Middle frontal gyrus (tissue), 1 donor: Measurements from ENCODE around the gene GAA.
"Not testable (repeated sequence)": the region's sequence is repeated elsewhere in the genome, so short reads cannot be mapped to it uniquely, and the experiment has no call there.

Experiments
- DNase-seq: peaks from one replicate; pipeline ENCODE4 v3.0.0-alpha.2; 2015; ENCODE audit warnings: low spot score; ENCODE audit errors: extremely low spot score

GAA gene

DNA sequence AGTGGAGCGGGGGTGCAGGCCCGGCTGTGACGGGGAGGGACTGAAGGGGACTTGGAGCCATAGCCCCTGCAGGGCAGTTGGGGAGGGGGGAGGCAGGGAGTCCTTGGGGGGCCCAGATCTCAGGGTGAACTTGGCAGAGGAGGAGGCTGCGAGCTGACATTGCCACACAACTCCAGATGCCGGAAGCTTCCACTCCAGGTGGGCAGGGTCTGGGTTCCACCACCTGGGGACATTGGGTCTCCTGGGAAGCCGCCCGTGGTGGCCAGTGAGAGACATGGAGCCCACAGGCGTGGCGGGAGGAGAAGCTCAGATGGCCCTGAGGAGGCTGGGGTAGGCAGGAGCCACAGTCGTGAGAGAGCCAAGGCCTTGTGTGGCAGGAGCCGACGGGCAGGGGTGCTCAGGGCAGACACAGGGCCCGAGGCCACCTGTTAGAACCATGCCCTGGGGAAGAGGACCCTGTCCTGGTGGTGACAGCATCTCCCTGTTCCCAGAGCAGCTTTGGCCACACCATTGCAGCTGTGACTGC is 18.2 kb upstream of the GAA start:
- no peak for DNase-seq

DNA sequence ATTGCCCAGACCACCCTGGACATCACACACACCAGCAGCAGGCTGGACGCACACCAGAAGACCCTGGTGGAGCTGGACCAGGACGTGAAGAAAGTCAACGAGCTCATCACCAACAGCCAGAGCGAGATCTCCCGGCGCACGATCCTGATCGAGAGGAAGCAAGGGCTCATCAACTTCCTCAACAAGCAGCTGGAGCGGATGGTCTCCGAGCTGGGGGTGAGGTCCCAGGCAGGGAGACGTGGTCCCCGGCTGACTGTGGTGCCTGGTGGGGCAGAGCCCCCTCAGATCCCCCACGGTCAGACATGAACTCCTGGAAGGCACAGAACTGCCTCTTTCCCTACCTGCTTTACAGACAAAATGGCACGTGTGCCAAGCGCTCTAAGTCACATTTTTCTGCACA is 16.6 kb upstream of the GAA start:
- DNase-seq: no peak

DNA sequence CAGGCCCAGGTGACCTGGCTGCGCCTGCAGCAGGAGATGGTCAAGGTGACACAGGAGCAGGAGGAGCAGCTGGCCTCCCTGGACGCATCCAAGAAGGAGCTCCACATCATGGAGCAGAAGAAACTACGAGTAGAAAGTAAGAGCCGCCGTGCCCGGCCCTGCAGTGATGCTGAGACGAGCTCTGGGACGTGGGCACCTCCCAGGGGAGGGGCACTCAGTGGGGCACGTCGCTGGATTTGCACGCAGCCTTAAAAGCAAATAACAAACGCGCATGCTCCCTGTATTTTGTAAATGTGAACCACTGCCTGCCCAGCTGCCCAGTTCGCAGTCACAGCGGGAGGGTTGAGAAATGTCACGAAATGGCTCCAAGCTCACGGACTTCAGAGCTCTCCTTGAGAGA is 15.3 kb upstream of the GAA start:
- DNase-seq: no peak

DNA sequence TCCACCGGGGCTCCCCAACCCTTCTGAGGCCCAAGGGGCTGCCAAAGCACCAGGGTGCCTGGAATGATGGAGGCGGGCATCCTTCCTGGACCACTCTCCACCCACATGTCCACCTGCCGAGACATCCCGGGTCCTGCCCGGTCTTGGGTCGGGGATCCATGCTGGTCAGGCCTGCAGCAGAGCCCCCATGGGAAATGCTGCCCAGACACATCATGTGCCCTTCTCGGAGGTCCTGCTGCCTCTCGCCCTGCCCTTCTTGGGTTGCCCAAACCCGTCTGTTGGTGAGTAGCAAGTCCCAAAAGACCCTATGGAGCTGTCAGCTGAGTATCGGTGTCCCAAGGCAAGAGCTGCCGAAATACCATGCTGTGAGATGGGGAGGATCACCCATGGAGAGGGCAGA is 14.8 kb upstream of the GAA start:
- no peak for DNase-seq

DNA sequence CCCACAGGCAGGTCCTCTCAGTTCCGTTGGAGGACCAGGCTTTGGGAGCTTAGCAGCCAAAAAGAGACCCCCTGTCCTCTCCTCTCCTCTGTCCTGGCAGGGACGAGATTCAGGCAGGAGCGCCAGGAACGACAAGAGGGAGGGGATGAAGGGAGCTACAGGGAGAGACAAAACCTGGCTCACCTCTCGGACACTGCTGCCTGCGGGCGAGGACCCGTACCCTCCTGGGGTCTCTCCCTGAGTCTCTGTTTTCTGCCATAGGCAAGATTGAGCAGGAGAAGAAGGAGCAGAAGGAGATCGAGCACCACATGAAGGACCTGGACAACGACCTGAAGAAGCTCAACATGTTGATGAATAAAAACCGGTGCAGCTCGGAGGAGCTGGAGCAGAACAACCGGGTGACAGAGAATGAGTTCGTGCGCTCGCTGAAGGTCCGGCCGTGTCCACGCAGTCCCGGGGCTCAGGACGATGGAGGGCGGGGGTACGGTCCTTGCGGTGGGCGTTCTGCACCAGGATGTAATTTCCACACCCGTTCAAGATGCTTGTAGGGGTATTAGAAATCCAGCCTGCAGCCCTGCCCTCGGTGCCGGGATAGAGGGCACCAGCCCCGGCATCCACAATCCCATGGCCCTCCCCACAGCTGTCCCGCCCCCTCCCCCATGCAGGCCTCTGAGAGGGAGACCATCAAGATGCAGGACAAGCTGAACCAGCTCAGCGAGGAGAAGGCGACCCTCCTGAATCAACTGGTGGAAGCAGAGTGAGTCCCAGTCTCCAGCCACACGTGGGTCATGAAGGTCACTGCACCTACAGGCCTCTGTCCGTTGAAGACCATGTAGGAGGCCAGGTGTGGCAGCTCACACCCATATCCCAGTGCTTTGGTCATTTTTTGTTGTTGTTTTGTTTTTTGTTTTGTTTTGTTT is 13.8 kb upstream of the GAA start:
- no peak for DNase-seq

DNA sequence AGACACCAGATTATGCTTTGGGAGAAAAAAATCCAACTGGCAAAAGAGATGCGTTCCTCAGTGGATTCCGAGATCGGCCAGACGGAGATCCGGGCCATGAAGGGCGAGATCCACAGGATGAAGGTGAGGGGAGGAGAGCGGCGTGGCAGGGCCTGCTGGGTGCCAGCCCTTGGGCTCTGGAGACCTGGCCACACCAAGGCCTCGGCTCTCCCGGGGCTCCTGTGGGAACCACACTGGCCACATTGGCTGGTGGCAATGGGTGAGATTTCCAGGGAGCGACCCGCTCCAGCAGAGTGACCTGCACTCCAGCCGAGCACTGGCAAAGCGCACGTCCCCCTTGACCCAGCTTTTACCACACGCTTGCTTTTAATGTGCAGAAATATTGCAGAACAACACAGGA is 11.6 kb upstream of the GAA start:
- no peak for DNase-seq

DNA sequence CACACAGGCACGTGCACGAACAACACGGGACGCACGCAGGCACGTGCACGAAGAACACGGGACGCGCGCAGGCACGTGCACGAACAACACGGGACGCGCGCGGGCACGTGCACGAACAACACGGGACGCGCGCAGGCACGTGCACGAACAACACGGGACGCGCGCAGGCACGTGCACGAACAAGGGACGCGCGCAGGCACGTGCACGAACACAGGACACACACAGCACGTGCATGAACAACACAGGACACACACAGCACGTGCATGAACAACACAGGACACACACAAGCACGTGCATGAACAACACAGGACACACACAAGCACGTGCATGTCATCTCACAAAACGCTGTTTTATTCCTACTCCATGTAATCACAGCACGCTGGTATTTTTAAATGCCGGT is 11.2 kb upstream of the GAA start:
- not testable (repeated sequence) for DNase-seq

DNA sequence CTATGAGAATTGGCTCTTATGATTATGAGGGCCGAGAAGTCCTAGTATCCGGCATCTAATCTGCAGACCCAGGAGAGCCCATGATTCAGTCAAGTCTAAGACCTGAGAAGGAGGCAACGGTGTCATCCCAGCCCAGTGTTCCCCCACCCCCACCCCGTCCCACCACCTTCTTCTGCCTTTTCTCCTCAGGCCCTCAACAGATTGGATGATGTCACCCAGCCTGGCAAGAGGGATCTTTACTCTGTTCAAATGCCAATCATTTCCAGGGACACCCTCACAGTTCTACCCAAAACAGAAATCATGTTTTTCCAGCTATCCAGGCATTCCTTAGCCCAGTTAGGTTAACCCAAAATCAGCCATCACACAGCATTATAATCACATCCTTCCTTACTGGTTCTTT is 10.0 kb upstream of the GAA start:
- DNase-seq: no peak

DNA sequence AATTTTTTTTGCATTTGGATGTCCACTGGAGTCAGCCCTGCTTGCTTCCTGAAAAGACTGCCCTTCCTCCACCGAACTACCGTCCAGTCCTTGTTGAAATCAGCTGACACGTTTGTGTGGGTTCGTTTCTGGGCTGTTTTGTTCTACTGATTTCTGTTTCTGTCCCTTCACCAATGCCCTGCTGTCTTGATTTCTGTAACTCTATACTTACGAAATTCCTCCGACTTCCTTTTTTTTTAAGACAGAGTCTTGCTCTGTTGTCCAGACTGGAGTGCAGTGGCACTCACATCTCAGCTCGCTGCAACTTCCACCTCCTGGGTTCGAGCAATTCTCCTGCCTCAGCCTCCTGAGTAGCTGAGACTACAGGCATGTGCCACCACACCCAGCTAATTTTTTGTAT is 8.4 kb upstream of the GAA start:
- no peak for DNase-seq

DNA sequence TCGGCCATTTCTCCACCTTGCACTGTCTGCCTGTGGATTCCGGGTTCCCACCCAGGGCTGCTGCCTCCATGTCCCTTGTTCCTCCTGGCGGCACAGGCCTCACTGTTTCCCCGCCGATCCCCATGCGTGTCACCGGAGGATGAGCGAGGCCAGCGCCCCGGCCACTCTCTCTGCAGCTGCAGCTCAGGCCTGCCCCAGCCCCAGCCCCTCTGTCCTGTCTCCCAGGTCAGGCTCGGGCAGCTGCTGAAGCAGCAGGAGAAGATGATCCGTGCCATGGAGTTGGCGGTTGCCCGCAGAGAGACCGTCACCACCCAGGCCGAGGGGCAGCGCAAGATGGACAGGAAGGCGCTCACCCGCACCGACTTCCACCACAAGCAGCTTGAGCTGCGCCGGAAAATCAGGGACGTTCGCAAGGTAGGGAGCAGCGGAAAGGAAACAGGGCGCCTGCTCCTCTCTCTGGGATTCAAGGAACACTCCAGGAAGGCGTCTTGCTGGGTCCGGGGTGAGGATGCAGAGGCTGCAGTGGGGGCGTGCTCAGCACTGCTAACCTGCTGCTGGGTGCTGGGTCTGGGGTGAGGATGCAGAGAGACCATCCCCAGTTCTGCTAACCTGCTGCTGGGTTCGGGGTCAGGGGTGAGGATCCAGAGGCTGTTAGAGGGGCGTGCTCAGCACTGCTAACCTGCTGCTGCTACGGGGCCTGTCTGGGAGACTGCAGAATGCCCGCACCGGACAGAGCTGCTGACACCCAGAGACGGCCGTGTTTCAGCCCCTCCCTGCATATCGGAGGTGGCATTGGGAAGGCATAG is 6.1 kb upstream of the GAA start:
- no peak for DNase-seq

DNA sequence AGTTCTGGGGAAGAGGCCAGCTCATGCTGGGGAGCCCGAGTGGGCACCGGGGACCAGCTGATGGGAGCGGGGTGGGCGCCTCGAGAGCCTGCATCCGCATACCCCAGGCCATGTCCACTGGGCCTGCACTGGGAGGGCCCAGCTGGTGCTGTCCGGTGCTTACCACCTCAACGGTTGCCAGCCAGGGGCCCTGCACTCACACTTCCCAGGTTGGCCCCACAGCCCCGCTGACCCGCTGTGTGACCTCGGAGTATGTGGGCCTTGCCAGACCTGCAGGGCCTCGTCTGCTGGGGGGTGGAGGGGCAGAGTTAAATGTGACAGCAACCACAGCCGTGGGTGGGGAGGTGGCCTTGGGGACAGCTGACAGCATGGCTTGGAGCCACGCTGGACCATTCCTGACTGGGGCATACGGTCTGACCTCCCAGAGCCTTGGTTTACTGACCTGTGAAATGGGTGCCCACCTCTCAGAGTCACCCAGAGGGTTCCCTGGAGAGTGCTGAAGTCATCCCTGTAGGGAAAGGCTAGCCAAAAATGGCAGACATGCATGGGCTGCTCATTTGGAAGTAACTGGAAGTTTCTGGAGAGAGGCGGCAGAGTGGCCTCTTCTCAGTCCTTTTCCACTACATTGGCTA is 5.4 kb upstream of the GAA start:
- no peak for DNase-seq

DNA sequence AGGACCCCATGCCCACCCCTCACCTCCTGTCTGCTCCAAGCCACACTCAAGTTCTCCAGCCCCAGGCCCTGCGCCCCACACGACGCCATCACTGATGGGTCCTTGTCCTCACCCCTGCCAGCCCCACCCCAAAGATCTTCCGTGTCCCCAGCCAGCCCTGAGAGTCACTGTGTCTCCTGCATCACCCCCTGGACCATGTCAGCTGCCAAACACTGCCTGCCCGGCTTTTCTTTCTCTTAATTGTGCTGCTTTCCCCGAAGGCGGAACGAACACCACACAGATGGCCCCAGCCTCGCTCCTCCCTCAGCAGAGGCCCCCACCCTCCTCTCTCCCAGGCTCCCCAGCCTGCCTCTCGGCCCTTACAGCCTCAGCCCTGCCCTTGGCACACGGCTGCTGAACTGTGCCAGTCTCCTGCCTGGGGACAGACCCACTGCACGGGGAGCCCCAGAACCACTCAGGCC is 4.8 kb upstream of the GAA start:
- no peak for DNase-seq

DNA sequence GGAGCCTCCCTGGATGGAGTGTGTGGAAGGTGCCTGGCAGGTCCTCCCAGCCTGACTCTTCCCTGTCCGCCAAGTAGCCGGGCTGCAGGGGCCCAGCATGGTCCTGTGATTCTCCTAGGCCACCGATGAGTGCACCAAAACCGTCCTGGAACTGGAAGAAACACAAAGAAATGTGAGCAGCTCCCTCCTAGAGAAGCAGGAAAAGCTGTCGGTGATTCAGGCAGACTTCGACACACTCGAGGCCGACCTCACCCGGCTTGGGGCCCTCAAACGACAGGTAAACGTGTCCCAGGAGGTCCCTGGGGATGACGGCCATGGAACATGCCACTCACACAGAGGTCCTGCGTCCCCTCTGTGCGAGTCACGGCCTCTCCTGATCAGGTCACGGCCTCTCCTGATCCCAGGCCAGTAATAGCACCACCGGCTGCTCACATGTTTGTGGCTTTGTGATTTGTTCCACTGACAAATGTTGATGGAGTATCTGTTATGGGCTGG is 4.2 kb upstream of the GAA start:
- no peak for DNase-seq

DNA sequence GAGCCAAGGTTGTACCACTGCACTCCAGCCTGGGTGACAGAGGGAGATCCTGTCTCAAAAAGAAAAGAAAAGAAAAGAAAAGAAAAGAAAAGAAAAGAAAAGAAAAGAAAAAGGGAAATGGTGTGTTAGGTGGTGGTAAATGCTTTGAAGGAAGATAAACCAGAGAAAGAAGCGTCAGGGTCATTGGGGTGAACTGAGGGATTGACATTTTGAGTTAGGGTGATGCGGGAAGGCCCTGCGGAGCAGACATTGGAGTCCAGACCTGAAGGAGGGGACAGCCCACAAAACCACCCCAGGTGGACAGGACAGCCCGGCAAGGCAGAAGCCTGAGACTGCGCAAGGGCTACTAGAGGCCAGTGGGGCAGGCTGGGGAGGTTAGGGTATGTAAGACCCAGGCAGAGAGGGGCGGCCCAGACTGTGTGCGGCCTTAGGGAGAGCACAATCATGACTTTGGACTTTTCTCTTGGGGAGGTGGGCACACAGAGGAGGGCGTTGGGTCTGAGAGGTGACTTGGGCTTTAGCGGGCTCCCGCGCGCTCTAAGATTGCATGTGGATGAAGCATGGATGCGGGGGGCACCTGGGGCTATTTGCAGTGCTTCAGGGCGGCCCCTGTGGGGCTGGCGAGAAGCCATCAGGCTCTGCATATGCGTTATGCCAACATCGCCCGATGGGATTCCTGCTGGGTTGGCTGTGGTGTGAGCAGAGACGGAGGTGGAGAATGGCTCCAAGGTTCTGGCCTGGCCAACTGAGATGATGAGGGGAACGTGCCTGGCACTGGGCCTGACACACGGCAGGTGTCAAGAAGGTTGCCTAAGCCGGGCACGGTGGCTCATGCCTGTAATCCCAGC is 3.3 kb upstream of the GAA start:
- DNase-seq: no peak

DNA sequence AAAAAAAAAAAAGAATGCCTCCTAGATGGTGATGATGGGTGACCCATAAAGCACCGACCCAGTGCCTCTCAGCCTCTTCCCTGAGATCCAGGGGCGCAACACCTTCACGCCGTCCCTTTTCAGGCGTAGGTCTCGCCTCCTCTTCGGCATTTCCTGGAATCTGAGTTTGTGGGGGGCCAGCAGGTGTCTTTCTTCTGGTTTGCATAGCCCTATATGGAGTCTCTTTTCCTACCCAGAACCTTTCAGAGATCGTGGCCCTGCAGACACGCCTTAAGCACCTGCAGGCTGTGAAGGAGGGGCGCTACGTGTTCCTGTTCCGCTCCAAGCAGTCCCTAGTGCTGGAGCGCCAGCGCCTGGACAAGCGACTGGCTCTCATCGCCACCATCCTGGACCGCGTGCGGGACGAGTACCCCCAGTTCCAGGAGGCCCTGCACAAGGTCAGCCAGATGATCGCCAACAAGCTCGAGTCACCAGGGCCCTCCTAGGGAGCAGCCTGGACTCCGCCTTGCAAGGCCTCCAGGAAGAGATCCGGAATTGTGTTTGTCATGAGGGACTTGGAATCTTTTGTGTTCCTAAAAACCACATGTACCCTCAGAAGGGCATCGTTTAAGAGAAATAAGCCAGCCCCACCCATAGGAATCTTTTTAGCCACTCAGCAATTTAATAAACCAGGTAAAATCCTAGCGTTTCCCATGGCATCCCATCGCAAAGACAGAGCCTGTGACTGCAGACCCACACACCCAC is 1.9 kb upstream of the GAA start:
- no peak for DNase-seq

DNA sequence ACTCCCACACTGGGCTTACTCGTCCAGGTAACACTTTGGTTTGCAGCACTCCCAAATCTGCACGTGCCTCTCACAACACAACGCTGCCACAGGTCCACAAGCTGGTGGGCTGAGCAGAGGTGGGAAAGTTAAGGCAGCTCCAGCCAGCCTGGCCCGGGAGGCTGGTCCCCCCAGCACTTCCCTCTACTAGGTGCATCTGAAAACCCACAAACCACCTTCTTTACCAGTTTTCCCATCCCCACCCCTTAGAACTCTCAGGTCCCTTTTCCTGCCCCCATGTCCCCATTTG is 1.4 kb upstream of the GAA start:
- DNase-seq: no peak

DNA sequence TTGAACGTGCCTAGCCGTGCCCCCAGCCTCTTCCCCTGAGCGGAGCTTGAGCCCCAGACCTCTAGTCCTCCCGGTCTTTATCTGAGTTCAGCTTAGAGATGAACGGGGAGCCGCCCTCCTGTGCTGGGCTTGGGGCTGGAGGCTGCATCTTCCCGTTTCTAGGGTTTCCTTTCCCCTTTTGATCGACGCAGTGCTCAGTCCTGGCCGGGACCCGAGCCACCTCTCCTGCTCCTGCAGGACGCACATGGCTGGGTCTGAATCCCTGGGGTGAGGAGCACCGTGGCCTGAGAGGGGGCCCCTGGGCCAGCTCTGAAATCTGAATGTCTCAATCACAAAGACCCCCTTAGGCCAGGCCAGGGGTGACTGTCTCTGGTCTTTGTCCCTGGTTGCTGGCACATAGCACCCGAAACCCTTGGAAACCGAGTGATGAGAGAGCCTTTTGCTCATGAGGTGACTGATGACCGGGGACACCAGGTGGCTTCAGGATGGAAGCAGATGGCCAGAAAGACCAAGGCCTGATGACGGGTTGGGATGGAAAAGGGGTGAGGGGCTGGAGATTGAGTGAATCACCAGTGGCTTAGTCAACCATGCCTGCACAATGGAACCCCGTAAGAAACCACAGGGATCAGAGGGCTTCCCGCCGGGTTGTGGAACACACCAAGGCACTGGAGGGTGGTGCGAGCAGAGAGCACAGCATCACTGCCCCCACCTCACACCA is 724 bp downstream of the GAA start:
- DNase-seq: no peak

DNA sequence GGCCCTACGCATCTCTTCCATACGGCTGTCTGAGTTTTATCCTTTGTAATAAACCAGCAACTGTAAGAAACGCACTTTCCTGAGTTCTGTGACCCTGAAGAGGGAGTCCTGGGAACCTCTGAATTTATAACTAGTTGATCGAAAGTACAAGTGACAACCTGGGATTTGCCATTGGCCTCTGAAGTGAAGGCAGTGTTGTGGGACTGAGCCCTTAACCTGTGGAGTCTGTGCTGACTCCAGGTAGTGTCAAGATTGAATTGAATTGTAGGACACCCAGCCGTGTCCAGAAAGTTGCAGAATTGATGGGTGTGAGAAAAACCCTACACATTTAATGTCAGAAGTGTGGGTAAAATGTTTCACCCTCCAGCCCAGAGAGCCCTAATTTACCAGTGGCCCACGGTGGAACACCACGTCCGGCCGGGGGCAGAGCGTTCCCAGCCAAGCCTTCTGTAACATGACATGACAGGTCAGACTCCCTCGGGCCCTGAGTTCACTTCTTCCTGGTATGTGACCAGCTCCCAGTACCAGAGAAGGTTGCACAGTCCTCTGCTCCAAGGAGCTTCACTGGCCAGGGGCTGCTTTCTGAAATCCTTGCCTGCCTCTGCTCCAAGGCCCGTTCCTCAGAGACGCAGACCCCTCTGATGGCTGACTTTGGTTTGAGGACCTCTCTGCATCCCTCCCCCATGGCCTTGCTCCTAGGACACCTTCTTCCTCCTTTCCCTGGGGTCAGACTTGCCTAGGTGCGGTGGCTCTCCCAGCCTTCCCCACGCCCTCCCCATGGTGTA is 1.5 kb downstream of the GAA start:
- DNase-seq: no peak
